GM18867 (cell line): ENCODE measurements around the gene DCLRE1B.
"Not testable (repeated sequence)": the region's sequence is repeated elsewhere in the genome, so short reads cannot be mapped to it uniquely, and the experiment has no call there.

Experiments used
- ATAC-seq: cut with Tn5 transposase; IDR thresholded peaks from one replicate; pipeline ENCODE4 v1.9.1; 2021; ENCODE audit warnings: mild to moderate bottlenecking, moderate library complexity; ENCODE audit not compliant: unreplicated experiment

DCLRE1B gene

GRCh38 chr1:113946112-113946511, 41.0 kb downstream of the DCLRE1B start:
- ATAC-seq = no peak

GRCh38 chr1:113946678-113947387, 41.7 kb downstream of the DCLRE1B start:
- no peak for ATAC-seq

- no peak for ATAC-seq
Measured at GRCh38 chr1:113947388-113948107, 42.4 kb downstream of the DCLRE1B start.

GRCh38 chr1:113948151-113948550, 43.0 kb downstream of the DCLRE1B start:
- not testable (repeated sequence) for ATAC-seq

- no peak for ATAC-seq
Measured at GRCh38 chr1:113949007-113949406, 43.9 kb downstream of the DCLRE1B start.

- no peak for ATAC-seq
Measured at GRCh38 chr1:113950908-113951307, 45.8 kb downstream of the DCLRE1B start.

- ATAC-seq = no peak
Measured at GRCh38 chr1:113951719-113952118, 46.6 kb downstream of the DCLRE1B start.

- no peak for ATAC-seq
Measured at GRCh38 chr1:113957984-113958383, 52.9 kb downstream of the DCLRE1B start.

GRCh38 chr1:113958691-113959090, 53.6 kb downstream of the DCLRE1B start:
- ATAC-seq = no peak

GRCh38 chr1:113963281-113963906, 58.3 kb downstream of the DCLRE1B start:
- ATAC-seq = no peak
